Measurements from ENCODE around the gene ERC1.

ERC1 gene

GRCh38 chr12:1330477-1330827 is 339.4 kb downstream of the ERC1 start:
- TF ChIP-seq GATA2 (IDR thresholded peaks at IDR 0.05; ENCODE audit: low read depth, low read length), result no peak
- TF ChIP-seq GATA3 (IDR thresholded peaks at IDR 0.05; ENCODE audit: low read depth, low read length), result no peak

- TF ChIP-seq GATA2 (IDR thresholded peaks at IDR 0.05; ENCODE audit: low read depth, low read length) (no peak), GATA3 (IDR thresholded peaks at IDR 0.05; ENCODE audit: low read depth, low read length) (no peak)
These were observed 341.3 kb downstream of the ERC1 start for GRCh38 chr12:1332327-1332726.

DNA sequence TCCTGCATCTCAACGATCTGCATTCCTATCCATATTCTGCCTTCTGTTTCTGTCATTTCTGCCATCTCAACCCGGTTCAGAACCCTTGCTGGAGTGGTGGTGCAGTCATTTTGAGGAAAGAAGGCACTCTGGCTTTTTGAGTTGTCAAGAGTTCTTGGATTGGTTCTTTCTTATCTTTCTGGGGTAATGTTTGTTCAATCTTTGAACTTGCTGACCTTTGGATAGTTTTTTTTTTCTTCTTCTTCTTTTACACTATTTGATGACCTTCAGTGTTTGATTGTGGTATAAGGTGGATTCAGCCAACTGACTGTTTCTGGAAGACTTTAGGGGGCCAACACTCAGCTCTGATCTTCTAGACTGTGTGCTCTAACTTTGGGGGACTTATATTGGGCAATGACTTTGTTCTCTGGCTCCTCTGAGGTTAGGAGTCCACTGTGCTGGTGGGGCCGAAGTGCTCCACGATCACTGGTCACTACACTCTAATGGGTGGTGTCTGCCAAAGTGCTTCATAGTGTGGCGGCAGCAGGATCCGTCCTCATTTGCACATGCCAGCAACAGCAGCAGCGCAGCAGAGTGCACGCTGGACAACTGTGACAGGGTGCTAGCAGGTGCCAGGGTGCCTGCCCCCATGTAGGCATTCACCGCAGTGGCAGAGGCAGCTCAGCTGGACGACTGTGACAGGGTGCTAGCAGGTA is 347.6 kb downstream of the ERC1 start:
- TF ChIP-seq GATA2 (IDR thresholded peaks at IDR 0.05; ENCODE audit: low read depth, low read length) (no peak), GATA3 (IDR thresholded peaks at IDR 0.05; ENCODE audit: low read depth, low read length) (no peak)

DNA sequence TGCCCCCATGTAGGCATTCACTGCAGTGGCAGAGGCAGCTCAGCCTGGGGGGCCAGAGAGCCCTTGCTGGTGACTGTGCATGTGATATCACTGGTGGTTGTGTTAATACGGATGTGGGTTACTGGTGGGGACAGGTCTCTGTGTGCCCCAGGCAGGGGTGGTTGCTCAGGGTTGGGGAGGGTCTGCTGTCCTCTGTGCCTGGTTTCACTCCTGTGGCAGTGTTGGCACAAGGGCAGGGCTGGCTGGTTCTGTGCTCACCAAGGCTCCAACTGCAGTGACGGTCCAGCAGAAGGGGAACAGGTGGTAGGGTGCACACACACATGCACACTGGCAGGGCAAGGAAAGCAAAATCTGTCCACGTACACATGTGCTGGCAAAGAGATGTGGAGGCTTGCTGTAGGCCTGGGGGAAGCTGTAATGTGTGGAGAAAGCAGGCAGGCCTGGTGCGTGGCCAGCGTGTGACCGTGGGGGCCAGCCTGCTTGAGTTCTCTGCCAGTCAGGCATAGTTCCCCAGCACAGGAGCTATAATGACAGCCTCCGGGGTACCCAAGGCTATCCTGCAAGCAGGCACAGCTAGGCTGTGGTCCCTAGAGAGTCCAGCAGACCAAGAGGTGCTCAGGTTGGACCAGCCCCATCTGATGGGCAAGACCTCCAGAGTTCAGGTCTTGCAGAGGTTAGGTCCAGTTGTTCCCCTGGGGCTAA is 348.7 kb downstream of the ERC1 start:
- TF ChIP-seq GATA3 (IDR thresholded peaks at IDR 0.05; ENCODE audit: low read depth, low read length) (no peak), GATA2 (IDR thresholded peaks at IDR 0.05; ENCODE audit: low read depth, low read length) (no peak)

DNA sequence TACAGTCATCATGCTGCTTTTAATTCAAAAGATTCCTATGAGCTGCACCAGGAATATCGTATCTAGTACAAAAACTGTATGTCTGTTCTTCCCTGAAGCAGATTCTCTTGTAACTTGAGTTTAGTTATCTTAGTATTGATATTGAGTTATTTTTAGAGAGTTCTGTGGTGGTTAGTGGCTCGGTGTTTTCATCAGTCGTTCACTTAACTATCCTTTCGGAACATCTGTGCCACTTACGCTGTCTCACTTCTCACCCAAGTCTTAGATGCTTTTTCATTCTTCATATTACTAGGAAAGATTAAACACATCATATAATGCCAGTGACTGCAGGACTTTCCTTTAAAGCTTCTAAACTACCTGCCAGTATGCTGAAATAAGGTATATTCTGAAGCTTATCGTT is 352.4 kb downstream of the ERC1 start:
- TF ChIP-seq GATA2 (IDR thresholded peaks at IDR 0.05; ENCODE audit: low read depth, low read length) (no peak), GATA3 (IDR thresholded peaks at IDR 0.05; ENCODE audit: low read depth, low read length) (no peak)

DNA sequence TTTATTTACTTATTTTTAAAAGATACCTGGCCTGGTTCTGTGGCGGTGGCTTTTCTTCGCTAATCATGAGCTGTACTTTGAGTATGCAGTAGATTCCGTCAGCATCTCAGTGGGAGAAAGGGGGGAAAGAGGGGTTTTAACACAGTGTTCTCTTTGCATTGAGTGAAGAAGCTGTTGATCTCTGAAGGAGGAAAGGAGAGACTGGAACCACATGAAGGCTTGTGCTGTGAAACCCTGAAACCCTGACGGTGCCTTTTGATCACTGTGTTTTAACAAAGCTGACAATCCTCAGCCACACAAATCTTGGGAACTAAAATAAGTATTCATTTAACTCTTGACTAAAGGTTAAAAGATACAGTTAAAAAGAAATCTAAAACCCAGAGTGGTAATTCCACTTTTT is 353.2 kb downstream of the ERC1 start:
- TF ChIP-seq GATA3 (IDR thresholded peaks at IDR 0.05; ENCODE audit: low read depth, low read length), result no peak
- no peak for TF ChIP-seq GATA2 (IDR thresholded peaks at IDR 0.05; ENCODE audit: low read depth, low read length)

GRCh38 chr12:1346126-1346525 is 355.1 kb downstream of the ERC1 start:
- TF ChIP-seq GATA2 (IDR thresholded peaks at IDR 0.05; ENCODE audit: low read depth, low read length), result no peak
- no peak for TF ChIP-seq GATA3 (IDR thresholded peaks at IDR 0.05; ENCODE audit: low read depth, low read length)

DNA sequence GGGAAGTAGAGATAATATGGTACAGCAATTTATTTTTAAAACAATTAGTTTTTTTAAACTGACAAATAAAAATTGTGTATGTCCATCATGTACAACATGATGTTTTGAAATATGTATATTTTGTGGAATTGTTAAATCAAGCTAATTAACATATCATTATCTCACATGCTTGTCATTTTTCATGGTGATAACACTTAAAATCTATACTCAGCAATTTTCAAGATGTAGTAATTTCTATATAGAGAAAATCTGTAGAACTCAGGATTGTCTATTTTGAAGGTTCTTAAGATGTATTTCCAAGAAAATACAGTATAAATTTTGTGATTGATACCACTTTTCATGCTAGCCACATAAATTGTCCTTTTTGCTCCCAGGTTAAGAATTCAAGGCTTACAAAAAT is 356.3 kb downstream of the ERC1 start:
- TF ChIP-seq GATA3 (IDR thresholded peaks at IDR 0.05; ENCODE audit: low read depth, low read length), result no peak
- TF ChIP-seq GATA2 (IDR thresholded peaks at IDR 0.05; ENCODE audit: low read depth, low read length), result no peak

GRCh38 chr12:1348606-1349005 is 357.6 kb downstream of the ERC1 start:
- TF ChIP-seq GATA2 (IDR thresholded peaks at IDR 0.05; ENCODE audit: low read depth, low read length), result no peak
- no peak for TF ChIP-seq GATA3 (IDR thresholded peaks at IDR 0.05; ENCODE audit: low read depth, low read length)

GRCh38 chr12:1350055-1350933 is 359.3 kb downstream of the ERC1 start:
- TF ChIP-seq GATA3 (IDR thresholded peaks at IDR 0.05; ENCODE audit: low read depth, low read length) (no peak), GATA2 (IDR thresholded peaks at IDR 0.05; ENCODE audit: low read depth, low read length) (no peak)

DNA sequence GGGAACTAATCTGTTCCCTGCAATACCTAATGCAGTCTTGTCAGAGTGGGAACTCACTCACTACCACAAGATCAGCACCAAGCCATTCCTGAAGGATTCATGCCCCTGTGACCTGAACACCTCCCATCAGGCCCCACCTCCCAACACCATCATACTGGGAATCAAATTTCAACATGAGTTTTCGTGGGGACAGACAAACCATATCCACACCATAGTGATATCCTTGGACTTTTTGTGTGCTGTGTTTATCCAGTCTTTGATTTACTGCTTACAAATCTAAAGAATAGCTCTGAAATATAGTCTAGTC is 359.9 kb downstream of the ERC1 start:
- no peak for TF ChIP-seq GATA3 (IDR thresholded peaks at IDR 0.05; ENCODE audit: low read depth, low read length)

DNA sequence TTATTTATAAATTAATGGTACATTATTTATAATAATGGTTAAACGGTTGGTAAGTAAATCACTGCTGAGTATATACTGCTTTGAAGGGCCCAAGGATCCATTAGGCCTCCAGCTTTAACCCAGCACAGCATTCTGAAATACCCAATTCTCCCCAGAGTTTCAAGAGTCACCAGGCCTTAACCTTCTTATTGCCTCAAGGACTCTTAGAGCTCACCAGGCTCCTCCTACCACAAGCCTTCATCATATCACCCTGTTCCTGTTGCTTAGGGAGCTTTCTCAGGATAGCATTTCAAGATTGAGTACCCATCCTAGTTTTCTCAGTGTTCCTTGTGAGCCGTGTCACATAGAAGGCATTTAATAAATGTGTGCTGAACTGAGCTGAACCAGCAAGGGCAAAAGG is 360.9 kb downstream of the ERC1 start:
- TF ChIP-seq GATA2 (IDR thresholded peaks at IDR 0.05; ENCODE audit: low read depth, low read length), result no peak
- TF ChIP-seq GATA3 (IDR thresholded peaks at IDR 0.05; ENCODE audit: low read depth, low read length), result no peak

- TF ChIP-seq GATA3 (IDR thresholded peaks at IDR 0.05; ENCODE audit: low read depth, low read length) (no peak), GATA2 (IDR thresholded peaks at IDR 0.05; ENCODE audit: low read depth, low read length) (no peak)
These were observed 362.4 kb downstream of the ERC1 start for GRCh38 chr12:1353451-1353850.

GRCh38 chr12:1355396-1355795 is 364.4 kb downstream of the ERC1 start:
- TF ChIP-seq GATA2 (IDR thresholded peaks at IDR 0.05; ENCODE audit: low read depth, low read length) (no peak), GATA3 (IDR thresholded peaks at IDR 0.05; ENCODE audit: low read depth, low read length) (no peak)

- TF ChIP-seq GATA3 (IDR thresholded peaks at IDR 0.05; ENCODE audit: low read depth, low read length) (no peak), GATA2 (IDR thresholded peaks at IDR 0.05; ENCODE audit: low read depth, low read length) (no peak)
These were observed 365.3 kb downstream of the ERC1 start for GRCh38 chr12:1356285-1356684.
